ENCODE measurements around the gene ASAP2. TPM values are rescaled to one million over a fixed set of nuclear protein-coding genes. Genes with fewer than 3 reads are reported as not detected.

The ASAP2 gene
- polyA plus RNA-seq, 1 donor from 2014 or later = 41.0 TPM

GRCh38 chr2:9296559-9296958, 89.9 kb downstream of the ASAP2 start:
- H3K27me3 ChIP-seq (ENCODE audit: insufficient read depth, low read depth, low read length) = no peaks in the 10 kb centered on the region
- H3K27ac ChIP-seq (ENCODE audit: low read length) = no peak overlapping the region
- no peaks in the 10 kb centered on the region for H4K20me1 ChIP-seq (ENCODE audit: insufficient read depth)
- H3K9ac ChIP-seq (ENCODE audit: low read length) = no peak overlapping the region
- H3K9me3 ChIP-seq (ENCODE audit: low read length) = no peaks in the 10 kb centered on the region
- H3K4me2 ChIP-seq (ENCODE audit: low read length) = no peak overlapping the region
- TF ChIP-seq CTCF (IDR thresholded peaks at IDR 0.05; ENCODE audit: poor library complexity, severe bottlenecking) (no peak), REST (IDR thresholded peaks at IDR 0.05; ENCODE audit: borderline replicate concordance) (no peak), EP300 (conservative IDR thresholded peaks at IDR 0.05; ENCODE audit: poor library complexity, severe bottlenecking) (no peak), EZH2 (IDR thresholded peaks at IDR 0.05; ENCODE audit: borderline replicate concordance, insufficient read depth, low read length, poor library complexity, severe bottlenecking) (no peak), SMC3 (conservative IDR thresholded peaks at IDR 0.05; ENCODE audit: poor library complexity) (no peak), RAD21 (conservative IDR thresholded peaks at IDR 0.05) (no peak), MXI1 (conservative IDR thresholded peaks at IDR 0.05; ENCODE audit: poor library complexity, severe bottlenecking) (no peak)
- H3K79me2 ChIP-seq (replicated peaks; ENCODE audit: insufficient read depth, low read length) = peaks cover 4% of the 10 kb centered on the region
- no peak overlapping the region for H3K4me3 ChIP-seq (ENCODE audit: low read length)
- no peaks in the 10 kb centered on the region for H3K9me2 ChIP-seq (ENCODE audit: insufficient read depth, low read length)
- H2AFZ ChIP-seq (ENCODE audit: low read depth, low read length) = no peak overlapping the region
- no peaks in the 10 kb centered on the region for H3F3A ChIP-seq (ENCODE audit: insufficient read depth, low read length, poor library complexity, severe bottlenecking)
- H3K36me3 ChIP-seq (ENCODE audit: insufficient read depth, low read length) = no peaks in the 10 kb centered on the region

- H3K9me2 ChIP-seq (ENCODE audit: insufficient read depth, low read length) = no peaks in the 10 kb centered on the region
- no peaks in the 10 kb centered on the region for H3K9me3 ChIP-seq (ENCODE audit: low read length)
- no peaks in the 10 kb centered on the region for H4K20me1 ChIP-seq (ENCODE audit: insufficient read depth)
- H3K9ac ChIP-seq (ENCODE audit: low read length) = no peak overlapping the region
- H3K36me3 ChIP-seq (ENCODE audit: insufficient read depth, low read length) = no peaks in the 10 kb centered on the region
- H3F3A ChIP-seq (ENCODE audit: insufficient read depth, low read length, poor library complexity, severe bottlenecking) = no peaks in the 10 kb centered on the region
- H3K4me2 ChIP-seq (ENCODE audit: low read length) = no peak overlapping the region
- no peak overlapping the region for H3K27ac ChIP-seq (ENCODE audit: low read length)
- TF ChIP-seq POLR2AphosphoS5 (IDR thresholded peaks at IDR 0.05) (no peak), SMC3 (conservative IDR thresholded peaks at IDR 0.05; ENCODE audit: poor library complexity) (no peak)
- H3K4me3 ChIP-seq (ENCODE audit: low read length) = no peak overlapping the region
- no peaks in the 10 kb centered on the region for H3K27me3 ChIP-seq (ENCODE audit: insufficient read depth, low read depth, low read length)
- H2AFZ ChIP-seq (ENCODE audit: low read depth, low read length) = no peak overlapping the region
- H3K79me2 ChIP-seq (replicated peaks; ENCODE audit: insufficient read depth, low read length) = peaks cover 4% of the 10 kb centered on the region
Measured at GRCh38 chr2:9297156-9297555, 90.5 kb downstream of the ASAP2 start.

- Histone ChIP-seq H3K27ac (ENCODE audit: low read length) (no peak overlapping the region), H4K20me1 (ENCODE audit: insufficient read depth) (no peaks in the 10 kb centered on the region), H3K4me3 (ENCODE audit: low read length) (no peak overlapping the region), H3F3A (ENCODE audit: insufficient read depth, low read length, poor library complexity, severe bottlenecking) (no peaks in the 10 kb centered on the region), H2AFZ (ENCODE audit: low read depth, low read length) (no peak overlapping the region), H3K27me3 (ENCODE audit: insufficient read depth, low read depth, low read length) (no peaks in the 10 kb centered on the region), H3K36me3 (ENCODE audit: insufficient read depth, low read length) (no peaks in the 10 kb centered on the region), H3K9me3 (ENCODE audit: low read length) (no peaks in the 10 kb centered on the region), H3K9me2 (ENCODE audit: insufficient read depth, low read length) (no peaks in the 10 kb centered on the region), H3K9ac (ENCODE audit: low read length) (no peak overlapping the region), H3K4me2 (ENCODE audit: low read length) (no peak overlapping the region), H3K79me2 (replicated peaks; ENCODE audit: insufficient read depth, low read length) (peaks cover 4% of the 10 kb centered on the region)
- TF ChIP-seq MXI1 (conservative IDR thresholded peaks at IDR 0.05; ENCODE audit: poor library complexity, severe bottlenecking) = no peak
Measured at GRCh38 chr2:9297807-9298206, 91.2 kb downstream of the ASAP2 start.
